Naive thymus-derived CD8-positive, alpha-beta T cell (primary cell): Measurements from ENCODE around the gene ZBTB18. TPM values are rescaled to one million over a fixed set of nuclear protein-coding genes. Genes with fewer than 3 reads are reported as not detected.
"Not testable (repeated sequence)": the region's sequence is repeated elsewhere in the genome, so short reads cannot be mapped to it uniquely, and the experiment has no call there.

Source experiments
- ATAC-seq, 2 donors: fragments of 150-1000 bp; cut with Tn5 transposase in 1 of 2; sonication (Bioruptor Pico), chemical (Tn5 transposase) in 1 of 2; 1 replicate in 1 of 2; 2 replicates in 1 of 2; pipeline ENCODE4 v1.10.0; 2021; ENCODE audit warnings: mild to moderate bottlenecking in 2 of 2, moderate library complexity in 2 of 2
- POLR2A ChIA-PET: fragments of 350-600 bp; sonication (Branson Sonifier 250); formaldehyde crosslinking; loops from one replicate; lab custom pipeline; 2021; ENCODE audit warnings: antibody characterized with exemption; lab: Charles Lee
- DNase-seq, 10 donors: peaks; one replicate each; pipeline versions ENCODE4 v3.0.0 to v3.0.0-alpha.2; 2020 to 2022
- H3K27ac Mint-ChIP-seq, 10 donors: one replicate each; pipeline ENCODE4 v1.8.0; 2020 to 2022; ENCODE audit warnings: mild to moderate bottlenecking in 10 of 10, mixed read lengths in 10 of 10, moderate library complexity in 4 of 10, inconsistent platforms in 1 of 10
- H3K27me3 Mint-ChIP-seq, 5 donors: one replicate each; pipeline ENCODE4 v1.8.0; 2021 to 2022; ENCODE audit warnings: mixed read lengths in 5 of 5
- H3K36me3 Mint-ChIP-seq, 3 donors: one replicate each; pipeline ENCODE4 v1.8.0; 2020 to 2022; ENCODE audit warnings: mixed read lengths in 3 of 3, mild to moderate bottlenecking in 2 of 3, inconsistent platforms in 1 of 3
- H3K4me1 Mint-ChIP-seq, 4 donors: one replicate each; pipeline ENCODE4 v1.8.0; 2021 to 2022; ENCODE audit warnings: mixed read lengths in 4 of 4
- H3K4me3 Mint-ChIP-seq, 10 donors: one replicate each; pipeline ENCODE4 v1.8.0; 2020 to 2022; ENCODE audit warnings: mild to moderate bottlenecking in 10 of 10, mixed read lengths in 10 of 10, moderate library complexity in 6 of 10, inconsistent platforms in 1 of 10
- H3K9me3 Mint-ChIP-seq, 9 donors: one replicate each; pipeline ENCODE4 v1.8.0; 2020 to 2022; ENCODE audit warnings: mixed read lengths in 9 of 9, mild to moderate bottlenecking in 3 of 9, inconsistent platforms in 1 of 9, moderate library complexity in 1 of 9
- polyA plus RNA-seq, 3 donors: library from polyadenylated mRNA; unstranded; fragments of 300-500 nt; fragmentation: Illumina TruSeq; gene quantifications; one replicate each; pipeline ENCODE4 v1.2.3, GENCODE V29; 2021
- total RNA-seq, 8 experiments: library from RNA in 2 of 8; stranded (reverse) in 2 of 8; gene quantifications; one replicate each; pipeline ENCODE4 v1.2.3 and lab custom pipeline; 2021 to 2026

The ZBTB18 gene
- total and polyA plus RNA-seq, 5 experiments from 2014 or later = 2.7 to 71.8 (median 5.0) TPM

DNA sequence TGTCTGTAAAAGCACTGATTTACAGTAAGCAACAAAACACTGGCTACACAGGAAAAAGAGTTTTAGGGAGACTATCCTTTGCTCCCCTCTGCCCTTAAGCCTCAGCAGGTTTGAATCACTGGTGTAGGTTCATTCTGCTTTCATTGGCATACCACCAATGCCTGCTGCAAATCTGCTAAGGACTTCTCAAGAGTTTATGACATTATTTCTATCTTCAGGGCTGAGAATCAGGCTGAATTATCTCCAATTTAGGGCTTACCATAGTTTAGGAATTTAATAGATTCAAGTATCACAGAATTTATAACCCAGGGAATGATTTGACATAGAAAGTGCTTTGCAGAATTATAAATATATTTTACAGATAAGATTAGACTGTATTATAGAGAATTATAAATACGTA lies 6.7 kb upstream of the ZBTB18 start:
- H3K27ac Mint-ChIP-seq = peak overlapping the region in 2 of 10 donors; percentile 4 to 65
- no peak for DNase-seq
- POLR2A ChIA-PET = no interaction called here
- H3K9me3 Mint-ChIP-seq = peaks cover 0 to under 1% (median 0%) of the 10 kb centered on the region in 9 donors
- peaks cover 0 to 2% (median 0%) of the 10 kb centered on the region in 5 donors for H3K27me3 Mint-ChIP-seq
- ATAC-seq = no peak
- H3K36me3 Mint-ChIP-seq = no peaks in the 10 kb centered on the region
- no peak overlapping the region for H3K4me3 Mint-ChIP-seq
- H3K4me1 Mint-ChIP-seq = peaks cover under 1 to 23% (median 14%) of the 10 kb centered on the region in 4 donors

DNA sequence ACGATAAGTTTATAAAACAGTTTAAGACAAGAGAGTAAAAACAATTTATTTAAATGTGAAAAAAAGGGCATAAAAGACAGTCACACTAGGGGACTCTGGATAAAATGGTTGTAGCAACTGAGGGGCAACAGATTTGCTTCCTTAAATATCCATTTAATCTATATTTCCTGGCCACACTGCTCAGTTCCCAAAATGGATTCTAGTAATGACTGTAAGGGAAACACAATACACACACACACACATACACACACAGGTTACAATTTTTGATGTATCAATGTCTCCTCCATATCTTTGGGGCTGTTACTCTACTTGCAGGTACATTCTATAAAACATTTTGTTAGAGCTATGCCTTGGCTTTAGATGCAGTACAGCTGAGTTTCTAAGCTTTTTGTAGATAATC lies 4.8 kb upstream of the ZBTB18 start:
- POLR2A ChIA-PET = interaction anchor here (2.5 to 11.8 kb wide), 2 partner anchors 32 to 198 kb away, joined by 23 to 263 read pairs; partner anchors contain the start of gene AKT3
- not testable (repeated sequence) for H3K27me3 Mint-ChIP-seq, DNase-seq, H3K9me3 Mint-ChIP-seq, H3K36me3 Mint-ChIP-seq, ATAC-seq
- Mint-ChIP-seq H3K4me1 (peaks cover 7 to 33% (median 18%) of the 10 kb centered on the region in 4 donors), H3K4me3 (peak overlapping the region in 9 of 10 donors; percentile 85 to 98 (median 95)), H3K27ac (peak overlapping the region; percentile 96 to 100 (median 98))

DNA sequence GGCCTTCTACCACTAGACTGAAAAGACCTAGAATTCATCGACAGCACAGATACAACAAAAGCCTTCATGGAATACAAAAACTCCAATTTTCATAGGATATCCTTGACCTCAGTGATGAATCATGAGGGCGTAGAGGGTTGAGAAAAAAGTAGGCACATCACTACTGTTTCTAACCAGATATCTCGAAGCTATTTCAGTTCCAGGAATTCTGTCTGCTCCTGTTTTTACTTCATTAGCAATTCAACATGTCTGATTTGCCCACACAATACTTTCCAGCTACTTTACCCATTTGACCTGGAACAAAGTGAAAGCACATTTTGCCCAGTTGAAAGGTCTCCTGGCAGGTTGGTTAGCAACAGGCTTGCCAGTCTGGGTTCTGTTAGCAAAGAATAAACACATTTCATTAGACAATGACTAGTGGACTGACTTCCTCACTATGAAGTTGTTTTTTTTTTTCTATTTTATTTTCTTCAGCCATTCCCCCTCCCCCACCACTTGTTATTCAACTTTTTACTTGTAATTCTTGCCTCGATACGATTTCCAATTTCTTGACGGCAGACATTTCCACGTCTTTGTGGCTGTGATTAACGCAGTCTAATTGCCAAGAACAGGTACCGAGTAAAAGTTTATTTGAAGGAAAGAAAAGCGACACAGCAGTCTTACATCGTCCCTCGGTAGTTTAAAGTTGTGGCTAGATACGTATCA lies 4.0 kb upstream of the ZBTB18 start:
- DNase-seq = peak in 2 of 10 donors; percentile 28 to 44
- peaks cover 0 to 1% (median 0%) of the 10 kb centered on the region in 5 donors for H3K27me3 Mint-ChIP-seq

DNA sequence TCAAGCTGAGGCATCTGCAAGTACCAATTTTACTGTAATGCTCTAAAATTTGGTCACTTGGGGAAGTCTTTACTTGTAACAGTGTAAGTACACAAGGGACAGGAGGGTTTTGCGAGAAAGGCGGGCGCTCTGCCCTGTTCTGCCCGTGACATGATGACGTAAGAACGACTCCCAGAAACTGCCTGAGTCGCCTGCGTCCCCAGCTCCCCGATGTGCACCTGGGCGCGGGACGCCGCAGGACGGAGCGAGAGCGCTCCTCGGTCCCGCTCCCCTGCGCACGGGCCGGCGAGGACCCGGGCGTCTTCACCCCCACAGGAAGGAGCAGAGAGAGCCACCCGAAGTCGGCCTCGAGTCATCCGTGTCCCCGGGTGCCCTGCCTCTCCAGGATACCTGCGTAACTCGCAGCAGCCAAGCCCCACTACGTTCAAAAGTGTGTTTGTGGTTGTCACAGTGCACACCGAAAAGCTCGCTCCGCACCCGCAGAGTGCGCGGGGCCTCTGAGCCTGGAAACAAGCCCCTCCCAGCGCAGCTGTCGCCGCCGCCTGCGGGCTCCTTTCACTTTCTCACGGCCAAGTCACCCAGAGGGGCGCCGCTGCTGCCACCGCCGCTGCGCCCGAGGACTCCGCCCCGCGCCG lies 3.3 kb upstream of the ZBTB18 start:
- Mint-ChIP-seq H3K4me3 (peak overlapping the region; percentile 85 to 98 (median 94)), H3K36me3 (no peaks in the 10 kb centered on the region), H3K27ac (peak overlapping the region; percentile 96 to 100 (median 98)), H3K9me3 (peaks cover 0 to 2% (median 0%) of the 10 kb centered on the region in 9 donors), H3K27me3 (peaks cover 0 to 1% (median 0%) of the 10 kb centered on the region in 5 donors), H3K4me1 (peaks cover 7 to 39% (median 19%) of the 10 kb centered on the region in 4 donors)
- POLR2A ChIA-PET = interaction anchor here (0.5 to 11.8 kb wide), 28 partner anchors 9 to 1835 kb away, joined by 3 to 263 read pairs (median 4); partner anchors contain the start of genes AKT3, CEP170, COX20 and HNRNPU
- ATAC-seq (peak; percentile 73 to 75), DNase-seq (peak in 5 of 10 donors; percentile 94 to 97 (median 96))

More for the DNA sequence above, 4.0 kb upstream of the ZBTB18 start:
- H3K4me1 Mint-ChIP-seq = peaks cover 7 to 39% (median 19%) of the 10 kb centered on the region in 4 donors
- H3K9me3 Mint-ChIP-seq = peaks cover 0 to 2% (median 0%) of the 10 kb centered on the region in 9 donors
- peak overlapping the region; percentile 96 to 100 (median 98) for H3K27ac Mint-ChIP-seq
- no peaks in the 10 kb centered on the region for H3K36me3 Mint-ChIP-seq
- H3K4me3 Mint-ChIP-seq = peak overlapping the region; percentile 85 to 98 (median 94)
- POLR2A ChIA-PET = interaction anchor here (0.5 to 11.8 kb wide), 19 partner anchors 10 to 817 kb away, joined by 3 to 263 read pairs (median 5); partner anchors contain the start of genes AKT3, CEP170, COX20 and HNRNPU
- ATAC-seq = no peak

DNA sequence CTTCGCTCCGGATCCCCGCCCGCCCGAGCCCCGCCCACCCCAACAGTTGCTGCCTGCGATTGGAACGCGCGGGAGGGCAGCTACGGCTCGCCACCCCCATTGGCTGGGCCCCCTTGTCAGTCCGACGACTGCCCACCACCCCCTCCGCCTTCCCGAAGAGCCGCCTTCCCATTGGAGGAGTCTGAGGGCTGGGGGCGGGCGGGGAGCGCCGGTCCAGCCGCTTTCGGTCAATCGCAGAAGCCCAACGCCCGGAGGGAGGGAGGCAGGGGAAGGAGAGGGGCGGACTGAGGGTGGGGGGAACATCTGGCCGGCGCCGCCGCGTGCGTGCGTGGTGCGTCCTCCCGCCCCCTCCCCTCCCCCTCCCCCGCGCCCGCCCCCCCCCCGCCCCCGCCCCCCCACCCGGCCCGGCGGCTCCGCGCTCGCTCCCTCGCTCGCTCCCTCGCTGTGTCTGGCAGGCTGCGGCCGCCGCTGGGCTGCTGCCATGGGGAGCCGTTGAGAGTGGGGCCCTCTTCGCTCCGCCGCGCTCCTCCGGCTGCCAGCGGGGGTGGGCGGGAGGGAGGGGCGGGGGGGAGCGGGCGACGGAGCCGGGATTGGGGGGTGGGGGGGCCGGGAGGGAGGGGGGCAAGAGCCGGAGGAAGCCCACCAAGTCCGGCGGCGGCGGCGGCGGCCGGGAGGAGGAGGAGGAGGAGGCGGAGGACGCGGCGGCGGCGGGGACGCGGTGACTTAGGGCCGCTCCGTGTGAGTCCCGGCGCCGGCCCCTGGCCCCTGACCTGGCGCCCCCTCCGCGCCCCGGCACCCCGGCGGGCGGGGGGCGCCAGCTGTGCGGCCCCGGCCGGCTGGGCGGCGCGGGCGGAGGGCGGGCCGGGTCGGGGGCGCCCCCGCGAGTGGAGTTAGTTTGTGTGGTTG lies 2.6 kb upstream of the ZBTB18 start:
- peaks cover 0 to 2% (median 0%) of the 10 kb centered on the region in 9 donors for H3K9me3 Mint-ChIP-seq
- H3K36me3 Mint-ChIP-seq = no peaks in the 10 kb centered on the region
- H3K4me1 Mint-ChIP-seq = peaks cover 7 to 39% (median 19%) of the 10 kb centered on the region in 4 donors
- H3K4me3 Mint-ChIP-seq = peak overlapping the region; percentile 55 to 98 (median 94)
- ATAC-seq (peak; percentile 76 to 78), DNase-seq (peak; percentile 84 to 100 (median 97))
- POLR2A ChIA-PET = interaction anchor here (0.5 to 11.8 kb wide), 28 partner anchors 8 to 1834 kb away, joined by 3 to 263 read pairs (median 4); partner anchors contain the start of genes AKT3, CEP170, COX20 and HNRNPU
- H3K27ac Mint-ChIP-seq = peak overlapping the region in 9 of 10 donors; percentile 96 to 100 (median 99)
- H3K27me3 Mint-ChIP-seq = peaks cover 0 to 1% (median 0%) of the 10 kb centered on the region in 5 donors

DNA sequence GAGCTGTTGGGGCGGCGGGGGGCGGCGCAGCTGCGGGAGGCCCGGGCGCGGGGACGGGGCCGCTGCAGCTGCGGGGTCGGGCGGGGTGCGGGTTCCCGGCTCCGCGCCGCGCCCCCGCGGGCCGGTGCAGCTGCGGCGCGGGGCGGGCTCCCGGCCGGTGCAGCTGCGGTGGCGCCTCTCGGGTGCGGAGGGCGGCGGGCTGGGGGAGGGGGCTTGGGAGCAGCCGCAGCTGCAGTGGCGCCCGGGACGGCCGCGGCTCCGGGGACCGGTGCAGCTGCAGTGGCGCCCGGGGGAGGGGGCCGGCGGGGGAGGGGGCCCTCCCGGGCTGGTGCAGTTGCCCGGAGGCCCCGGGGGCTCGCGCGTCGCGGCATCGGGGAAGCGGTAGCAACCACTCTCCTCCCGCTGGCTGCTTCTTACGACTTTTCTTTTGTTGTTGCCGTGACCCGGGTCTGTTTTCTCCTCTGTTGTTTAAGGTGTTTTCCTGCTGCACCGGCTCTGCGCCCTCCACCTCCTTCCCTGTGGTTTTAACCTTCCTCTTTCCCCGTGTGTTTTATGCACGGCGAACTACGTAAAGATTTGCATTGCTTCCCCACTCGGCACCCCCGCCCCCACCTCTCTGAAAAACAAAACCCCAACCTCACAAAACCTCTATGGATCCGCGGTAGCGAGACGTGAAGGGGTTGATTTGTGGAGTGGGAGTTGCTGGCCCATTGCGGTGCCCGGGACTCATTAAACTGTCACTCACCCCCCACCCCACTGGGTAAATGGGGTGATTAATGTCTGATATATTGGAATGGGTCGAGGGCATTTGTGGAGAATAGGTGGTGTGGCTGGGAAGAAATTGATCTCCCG lies 1.7 kb upstream of the ZBTB18 start:
- POLR2A ChIA-PET = interaction anchor here (0.5 to 11.8 kb wide), 7 partner anchors 24 to 812 kb away, joined by 3 to 263 read pairs (median 4); no protein-coding TSS in a partner anchor
- H3K27me3 Mint-ChIP-seq = peaks cover 0 to 1% (median 0%) of the 10 kb centered on the region in 5 donors
- peaks cover 7 to 37% (median 19%) of the 10 kb centered on the region in 4 donors for H3K4me1 Mint-ChIP-seq
- peak; percentile 7 to 18 for ATAC-seq
- no peaks in the 10 kb centered on the region for H3K36me3 Mint-ChIP-seq
- H3K27ac Mint-ChIP-seq = peak overlapping the region in 1 of 10 donors; percentile 98
- H3K9me3 Mint-ChIP-seq = peaks cover 0 to 2% (median 0%) of the 10 kb centered on the region in 9 donors
- DNase-seq = peak; percentile 37 to 84 (median 74)
- H3K4me3 Mint-ChIP-seq = peak overlapping the region in 2 of 10 donors; percentile 93

DNA sequence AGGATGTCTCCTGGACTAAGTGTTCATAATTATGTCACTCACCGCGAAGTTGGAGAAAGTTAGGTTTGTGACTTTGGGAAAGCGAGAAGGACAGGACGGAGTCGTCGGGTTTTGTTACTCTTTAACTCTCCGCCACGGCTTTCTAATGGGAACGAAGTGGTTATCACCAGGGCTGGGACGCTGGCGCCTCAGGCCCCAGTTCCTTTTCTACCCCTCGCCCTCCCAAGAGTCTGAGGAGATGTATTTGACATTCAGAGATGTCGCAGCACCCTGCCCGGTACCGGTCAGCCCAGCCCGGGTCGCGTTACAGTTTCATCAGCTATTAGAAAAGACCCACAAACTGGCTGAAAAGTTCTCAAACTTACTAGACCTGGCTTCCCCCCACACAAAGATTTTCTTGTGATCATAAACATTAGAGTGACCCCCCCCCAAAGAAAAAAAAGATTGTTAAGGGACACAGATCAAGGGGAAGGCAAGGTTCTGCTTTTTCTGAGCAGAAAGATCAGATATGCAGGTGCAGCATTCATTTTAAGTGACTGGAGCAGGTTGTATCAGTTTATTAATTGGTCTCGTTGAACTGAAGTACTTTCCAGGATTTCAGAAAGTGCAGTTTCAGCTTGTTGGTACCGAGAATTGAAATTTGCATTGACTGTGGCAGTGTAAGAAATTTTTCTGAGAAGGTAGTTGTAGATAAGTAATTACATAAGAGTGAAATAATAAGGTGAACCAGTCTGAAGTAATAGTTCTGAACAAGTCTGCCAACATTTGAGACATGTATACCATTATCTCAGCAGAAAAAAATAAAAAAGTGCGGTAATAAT lies 859 bp upstream of the ZBTB18 start:
- H3K27me3 Mint-ChIP-seq = peaks cover 0 to 1% (median 0%) of the 10 kb centered on the region in 5 donors
- DNase-seq (peak in 5 of 10 donors; percentile 3 to 36 (median 23)), ATAC-seq (no peak)
- H3K4me3 Mint-ChIP-seq = peak overlapping the region in 1 of 10 donors; percentile 93
- peaks cover 0 to 2% (median 0%) of the 10 kb centered on the region in 9 donors for H3K9me3 Mint-ChIP-seq
- H3K36me3 Mint-ChIP-seq = peaks cover 0 to under 1% (median 0%) of the 10 kb centered on the region in 3 donors
- peaks cover 7 to 32% (median 17%) of the 10 kb centered on the region in 4 donors for H3K4me1 Mint-ChIP-seq
- POLR2A ChIA-PET = interaction anchor here (0.7 to 11.8 kb wide), 4 partner anchors 23 to 220 kb away, joined by 3 to 263 read pairs (median 4); no protein-coding TSS in a partner anchor
- H3K27ac Mint-ChIP-seq = peak overlapping the region in 1 of 10 donors; percentile 98

DNA sequence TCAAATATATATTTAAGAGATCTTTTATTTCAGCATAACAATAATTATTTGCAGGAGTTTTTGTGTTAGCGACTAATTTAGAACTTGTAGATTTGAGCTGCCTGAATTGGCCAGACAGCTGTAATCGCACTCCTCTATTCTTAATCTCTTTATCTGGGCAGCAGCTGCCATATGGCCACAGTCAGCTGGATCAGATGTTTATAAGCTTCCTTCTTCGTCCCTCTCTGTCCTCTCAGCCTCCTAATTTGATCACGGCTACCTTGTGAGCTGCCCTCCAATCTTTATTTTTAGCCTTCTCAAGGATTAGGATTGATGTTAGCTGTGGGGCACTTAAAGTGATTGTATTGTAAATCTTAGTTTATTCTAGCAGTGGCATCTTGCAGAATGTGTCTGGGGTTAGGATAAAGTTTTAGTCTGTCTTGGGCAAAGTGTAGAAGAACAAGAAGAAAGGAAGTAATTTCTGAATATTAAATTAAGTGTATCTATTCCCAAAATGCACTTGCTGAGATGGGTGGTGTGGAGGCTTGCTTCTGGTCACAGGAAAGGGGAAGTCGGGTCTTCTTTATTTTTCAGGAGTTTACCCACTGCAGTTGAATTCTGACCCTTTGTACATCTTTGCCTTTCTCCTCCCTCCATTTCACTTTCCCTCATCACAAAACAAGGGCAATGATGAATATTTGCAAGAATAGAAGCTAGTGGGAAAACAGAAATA lies 1.1 kb downstream of the ZBTB18 start:
- H3K4me1 Mint-ChIP-seq = peaks cover 0 to 36% (median 19%) of the 10 kb centered on the region in 4 donors
- ATAC-seq (no peak), DNase-seq (no peak)
- H3K27me3 Mint-ChIP-seq = peaks cover 0 to 1% (median 0%) of the 10 kb centered on the region in 5 donors
- no peak overlapping the region for H3K27ac Mint-ChIP-seq
- peaks cover 0 to 17% (median 2%) of the 10 kb centered on the region in 3 donors for H3K36me3 Mint-ChIP-seq
- POLR2A ChIA-PET = interaction anchor here (0.8 to 11.8 kb wide), 7 partner anchors 9 to 49 kb away, joined by 3 to 263 read pairs (median 4); no protein-coding TSS in a partner anchor
- peaks cover 0 to 2% (median 0%) of the 10 kb centered on the region in 9 donors for H3K9me3 Mint-ChIP-seq
- H3K4me3 Mint-ChIP-seq = no peak overlapping the region

DNA sequence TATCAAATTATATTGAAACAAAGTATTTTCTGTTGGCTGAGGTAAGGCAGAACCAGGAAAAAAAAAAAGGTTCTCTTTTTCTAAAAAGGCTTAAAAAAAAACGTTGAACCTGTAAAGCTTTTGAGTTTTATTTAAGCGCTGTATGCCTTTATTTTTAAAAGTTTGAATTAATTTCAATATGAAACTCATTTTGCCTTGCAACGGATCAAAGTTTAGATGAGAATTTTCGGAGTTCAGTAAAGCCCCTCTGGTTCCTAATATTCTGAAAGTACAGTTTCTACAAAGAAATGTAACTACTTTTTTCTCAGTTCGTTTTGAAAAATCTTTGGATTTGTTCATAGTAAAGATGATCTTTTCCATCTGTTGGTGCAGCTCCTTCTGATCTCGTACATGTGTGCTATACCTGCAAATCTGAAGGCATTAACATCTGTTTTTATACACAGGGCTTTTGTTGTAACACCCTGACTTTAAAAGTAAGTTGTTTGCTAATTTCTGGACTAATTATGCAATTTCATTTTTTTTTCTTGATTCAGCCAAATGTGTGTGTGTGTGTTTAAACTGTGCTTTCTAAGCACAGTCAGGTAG lies 1.7 kb downstream of the ZBTB18 start:
- H3K27ac Mint-ChIP-seq = no peak overlapping the region
- peaks cover 0 to 37% (median 20%) of the 10 kb centered on the region in 4 donors for H3K4me1 Mint-ChIP-seq
- POLR2A ChIA-PET = interaction anchor here (0.8 to 11.8 kb wide), 3 partner anchors 15 to 25 kb away, joined by 3 to 263 read pairs (median 4); no protein-coding TSS in a partner anchor
- peaks cover 0 to 2% (median 0%) of the 10 kb centered on the region in 9 donors for H3K9me3 Mint-ChIP-seq
- ATAC-seq (no peak), DNase-seq (no peak)
- H3K4me3 Mint-ChIP-seq = no peak overlapping the region
- peaks cover 0 to 23% (median 2%) of the 10 kb centered on the region in 3 donors for H3K36me3 Mint-ChIP-seq
- peaks cover 0 to 1% (median 0%) of the 10 kb centered on the region in 5 donors for H3K27me3 Mint-ChIP-seq
